ENCODE measurements around the gene EID1.
A peak's percentile ranks its signal among the peaks of the same experiment; 100 is the strongest.

The EID1 gene

DNA sequence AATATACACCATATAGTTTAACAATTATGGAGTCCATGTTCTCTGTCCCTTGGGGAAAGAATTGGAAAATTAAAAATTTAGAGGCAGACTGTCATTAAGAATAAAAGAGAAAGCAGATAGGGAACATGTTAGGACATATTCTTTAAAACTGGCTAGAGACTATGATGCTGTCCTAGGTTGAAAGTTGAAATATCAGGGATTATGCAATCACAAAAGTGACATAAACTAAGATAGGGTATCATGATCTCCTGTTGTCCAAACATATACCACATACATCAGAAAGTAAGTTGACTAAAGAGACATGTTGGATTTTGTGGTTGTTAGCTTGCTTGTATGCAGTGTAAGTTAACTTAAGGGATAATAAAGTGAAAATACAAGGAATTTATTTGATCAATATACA is 9.9 kb upstream of the EID1 start:
- no peak overlapping the region for H3K27ac ChIP-seq (ENCODE audit: extremely low read depth, low read depth, low read length)
- ChIA-PET POLR2A (no interaction called here), CTCF (interaction anchor here (0.7 to 2.1 kb wide), 4 partner anchors 98 to 554 kb away, joined by 3 to 7 read pairs (median 3); no protein-coding TSS in a partner anchor)
- no peak overlapping the region for H3K4me3 ChIP-seq (ENCODE audit: low read depth, low read length)
- peaks cover 11% of the 10 kb centered on the region; the same call in 1 of the 2 replicates for H3K4me1 ChIP-seq (ENCODE audit: control insufficient read depth, insufficient read depth, low read length)
- H3K9me3 ChIP-seq (ENCODE audit: control insufficient read depth, insufficient read depth, low read depth, low read length), result no peaks in the 10 kb centered on the region
- TF ChIP-seq GLI2 (tag by site-specific recombination; IDR thresholded peaks at IDR 0.05; ENCODE audit: borderline replicate concordance, low read depth) (no peak), ZNF610 (tag by site-specific recombination; IDR thresholded peaks at IDR 0.05; ENCODE audit: borderline replicate concordance) (no peak), SALL2 (tag by site-specific recombination; IDR thresholded peaks at IDR 0.05; ENCODE audit: borderline replicate concordance) (no peak), SETDB1 (IDR thresholded peaks at IDR 0.05; ENCODE audit: insufficient read length, low read length) (no peak), ZBTB1 (tag by site-specific recombination; IDR thresholded peaks at IDR 0.05) (no peak), ZFP69B (tag by site-specific recombination; IDR thresholded peaks at IDR 0.05) (no peak), KLF7 (tag by site-specific recombination; IDR thresholded peaks at IDR 0.05; ENCODE audit: borderline replicate concordance) (no peak), EGR2 (tag by site-specific recombination; IDR thresholded peaks at IDR 0.05; ENCODE audit: low read depth) (no peak), TRIM28 (IDR thresholded peaks at IDR 0.05; ENCODE audit: borderline replicate concordance, low read length) (no peak), KLF1 (tag by site-specific recombination; IDR thresholded peaks at IDR 0.05) (no peak), ZNF404 (tag by site-specific recombination; IDR thresholded peaks at IDR 0.05) (no peak)
- TF ChIP-seq, protein P1, sequence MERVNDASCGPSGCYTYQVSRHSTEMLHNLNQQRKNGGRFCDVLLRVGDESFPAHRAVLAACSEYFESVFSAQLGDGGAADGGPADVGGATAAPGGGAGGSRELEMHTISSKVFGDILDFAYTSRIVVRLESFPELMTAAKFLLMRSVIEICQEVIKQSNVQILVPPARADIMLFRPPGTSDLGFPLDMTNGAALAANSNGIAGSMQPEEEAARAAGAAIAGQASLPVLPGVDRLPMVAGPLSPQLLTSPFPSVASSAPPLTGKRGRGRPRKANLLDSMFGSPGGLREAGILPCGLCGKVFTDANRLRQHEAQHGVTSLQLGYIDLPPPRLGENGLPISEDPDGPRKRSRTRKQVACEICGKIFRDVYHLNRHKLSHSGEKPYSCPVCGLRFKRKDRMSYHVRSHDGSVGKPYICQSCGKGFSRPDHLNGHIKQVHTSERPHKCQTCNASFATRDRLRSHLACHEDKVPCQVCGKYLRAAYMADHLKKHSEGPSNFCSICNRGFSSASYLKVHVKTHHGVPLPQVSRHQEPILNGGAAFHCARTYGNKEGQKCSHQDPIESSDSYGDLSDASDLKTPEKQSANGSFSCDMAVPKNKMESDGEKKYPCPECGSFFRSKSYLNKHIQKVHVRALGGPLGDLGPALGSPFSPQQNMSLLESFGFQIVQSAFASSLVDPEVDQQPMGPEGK (tag by site-specific recombination; IDR thresholded peaks at IDR 0.05), result no peak
- TF ChIP-seq, protein P2, sequence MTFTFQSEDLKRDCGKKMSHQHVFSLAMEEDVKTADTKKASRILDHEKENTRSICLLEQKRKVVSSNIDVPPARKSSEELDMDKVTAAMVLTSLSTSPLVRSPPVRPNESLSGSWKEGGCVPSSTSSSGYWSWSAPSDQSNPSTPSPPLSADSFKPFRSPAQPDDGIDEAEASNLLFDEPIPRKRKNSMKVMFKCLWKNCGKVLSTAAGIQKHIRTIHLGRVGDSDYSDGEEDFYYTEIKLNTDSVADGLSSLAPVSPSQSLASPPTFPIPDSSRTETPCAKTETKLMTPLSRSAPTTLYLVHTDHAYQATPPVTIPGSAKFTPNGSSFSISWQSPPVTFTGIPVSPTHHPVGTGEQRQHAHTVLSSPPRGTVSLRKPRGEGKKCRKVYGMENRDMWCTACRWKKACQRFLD (tag by site-specific recombination; IDR thresholded peaks at IDR 0.05), result no peak
- TF ChIP-seq, protein P3, sequence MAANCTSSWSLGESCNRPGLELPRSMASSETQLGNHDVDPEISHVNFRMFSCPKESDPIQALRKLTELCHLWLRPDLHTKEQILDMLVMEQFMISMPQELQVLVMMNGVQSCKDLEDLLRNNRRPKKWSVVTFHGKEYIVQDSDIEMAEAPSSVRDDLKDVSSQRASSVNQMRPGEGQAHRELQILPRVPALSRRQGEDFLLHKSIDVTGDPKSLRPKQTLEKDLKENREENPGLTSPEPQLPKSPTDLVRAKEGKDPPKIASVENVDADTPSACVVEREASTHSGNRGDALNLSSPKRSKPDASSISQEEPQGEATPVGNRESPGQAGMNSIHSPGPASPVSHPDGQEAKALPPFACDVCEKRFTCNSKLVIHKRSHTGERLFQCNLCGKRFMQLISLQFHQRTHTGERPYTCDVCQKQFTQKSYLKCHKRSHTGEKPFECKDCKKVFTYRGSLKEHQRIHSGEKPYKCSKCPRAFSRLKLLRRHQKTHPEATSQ (tag by site-specific recombination; IDR thresholded peaks at IDR 0.05), result no peak
- TF ChIP-seq, protein P4, sequence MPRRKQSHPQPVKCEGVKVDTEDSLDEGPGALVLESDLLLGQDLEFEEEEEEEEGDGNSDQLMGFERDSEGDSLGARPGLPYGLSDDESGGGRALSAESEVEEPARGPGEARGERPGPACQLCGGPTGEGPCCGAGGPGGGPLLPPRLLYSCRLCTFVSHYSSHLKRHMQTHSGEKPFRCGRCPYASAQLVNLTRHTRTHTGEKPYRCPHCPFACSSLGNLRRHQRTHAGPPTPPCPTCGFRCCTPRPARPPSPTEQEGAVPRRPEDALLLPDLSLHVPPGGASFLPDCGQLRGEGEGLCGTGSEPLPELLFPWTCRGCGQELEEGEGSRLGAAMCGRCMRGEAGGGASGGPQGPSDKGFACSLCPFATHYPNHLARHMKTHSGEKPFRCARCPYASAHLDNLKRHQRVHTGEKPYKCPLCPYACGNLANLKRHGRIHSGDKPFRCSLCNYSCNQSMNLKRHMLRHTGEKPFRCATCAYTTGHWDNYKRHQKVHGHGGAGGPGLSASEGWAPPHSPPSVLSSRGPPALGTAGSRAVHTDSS (tag by site-specific recombination; IDR thresholded peaks at IDR 0.05), result no peak
- no peaks in the 10 kb centered on the region for H3K36me3 ChIP-seq (ENCODE audit: control insufficient read depth in 2 of 2, insufficient read depth in 1 of 2, low read length in 2 of 2)

DNA sequence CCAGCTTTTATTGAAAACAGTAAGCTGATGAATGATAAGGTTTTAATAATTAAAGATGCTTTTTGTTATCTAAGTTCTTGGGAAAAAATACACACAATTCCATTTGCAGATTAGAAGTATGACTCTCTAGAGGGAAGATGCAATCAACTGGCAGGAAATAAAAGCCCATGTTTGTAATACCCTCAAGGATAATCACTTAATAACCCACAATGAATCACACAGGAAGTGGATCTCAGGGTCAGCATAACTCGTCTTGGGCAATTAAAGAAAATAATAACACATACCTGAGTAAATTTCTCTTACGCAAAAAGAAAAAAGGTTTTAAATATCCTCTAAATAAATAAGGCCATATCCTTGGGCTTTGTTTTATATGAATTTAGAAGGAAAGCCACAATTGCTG is 9.4 kb upstream of the EID1 start:
- Histone ChIP-seq H3K4me1 (ENCODE audit: control insufficient read depth, insufficient read depth, low read length) (peaks cover 11% of the 10 kb centered on the region; the same call in 1 of the 2 replicates), H3K4me3 (ENCODE audit: low read depth, low read length) (no peak overlapping the region), H3K9me3 (ENCODE audit: control insufficient read depth, insufficient read depth, low read depth, low read length) (no peaks in the 10 kb centered on the region), H3K36me3 (ENCODE audit: control insufficient read depth in 2 of 2, insufficient read depth in 1 of 2, low read length in 2 of 2) (no peaks in the 10 kb centered on the region), H3K27ac (ENCODE audit: extremely low read depth, low read depth, low read length) (no peak overlapping the region)
- POLR2A ChIA-PET, result no interaction called here
- CTCF ChIA-PET, result interaction anchor here (0.7 to 2.1 kb wide), 4 partner anchors 99 to 554 kb away, joined by 3 to 7 read pairs (median 3); no protein-coding TSS in a partner anchor
- TF ChIP-seq KLF7 (tag by site-specific recombination; IDR thresholded peaks at IDR 0.05; ENCODE audit: borderline replicate concordance) (no peak), SP7 (tag by site-specific recombination; IDR thresholded peaks at IDR 0.05) (0 out of 2 replicates have a peak, but pooled peaks have one; percentile 25), ZNF629 (tag by site-specific recombination; IDR thresholded peaks at IDR 0.05) (no peak), GLIS1 (tag by site-specific recombination; IDR thresholded peaks at IDR 0.05) (no peak)
- TF ChIP-seq, protein P5, sequence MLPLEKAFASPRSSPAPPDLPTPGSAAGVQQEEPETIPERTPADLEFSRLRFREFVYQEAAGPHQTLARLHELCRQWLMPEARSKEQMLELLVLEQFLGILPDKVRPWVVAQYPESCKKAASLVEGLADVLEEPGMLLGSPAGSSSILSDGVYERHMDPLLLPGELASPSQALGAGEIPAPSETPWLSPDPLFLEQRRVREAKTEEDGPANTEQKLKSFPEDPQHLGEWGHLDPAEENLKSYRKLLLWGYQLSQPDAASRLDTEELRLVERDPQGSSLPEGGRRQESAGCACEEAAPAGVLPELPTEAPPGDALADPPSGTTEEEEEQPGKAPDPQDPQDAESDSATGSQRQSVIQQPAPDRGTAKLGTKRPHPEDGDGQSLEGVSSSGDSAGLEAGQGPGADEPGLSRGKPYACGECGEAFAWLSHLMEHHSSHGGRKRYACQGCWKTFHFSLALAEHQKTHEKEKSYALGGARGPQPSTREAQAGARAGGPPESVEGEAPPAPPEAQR (tag by site-specific recombination; IDR thresholded peaks at IDR 0.05), result no peak
- TF ChIP-seq, protein P6, sequence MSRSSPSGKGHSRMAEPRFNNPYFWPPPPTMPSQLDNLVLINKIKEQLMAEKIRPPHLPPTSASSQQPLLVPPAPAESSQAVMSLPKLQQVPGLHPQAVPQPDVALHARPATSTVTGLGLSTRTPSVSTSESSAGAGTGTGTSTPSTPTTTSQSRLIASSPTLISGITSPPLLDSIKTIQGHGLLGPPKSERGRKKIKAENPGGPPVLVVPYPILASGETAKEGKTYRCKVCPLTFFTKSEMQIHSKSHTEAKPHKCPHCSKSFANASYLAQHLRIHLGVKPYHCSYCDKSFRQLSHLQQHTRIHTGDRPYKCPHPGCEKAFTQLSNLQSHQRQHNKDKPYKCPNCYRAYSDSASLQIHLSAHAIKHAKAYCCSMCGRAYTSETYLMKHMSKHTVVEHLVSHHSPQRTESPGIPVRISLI (tag by site-specific recombination; IDR thresholded peaks at IDR 0.05), result no peak
- TF ChIP-seq, protein P7, sequence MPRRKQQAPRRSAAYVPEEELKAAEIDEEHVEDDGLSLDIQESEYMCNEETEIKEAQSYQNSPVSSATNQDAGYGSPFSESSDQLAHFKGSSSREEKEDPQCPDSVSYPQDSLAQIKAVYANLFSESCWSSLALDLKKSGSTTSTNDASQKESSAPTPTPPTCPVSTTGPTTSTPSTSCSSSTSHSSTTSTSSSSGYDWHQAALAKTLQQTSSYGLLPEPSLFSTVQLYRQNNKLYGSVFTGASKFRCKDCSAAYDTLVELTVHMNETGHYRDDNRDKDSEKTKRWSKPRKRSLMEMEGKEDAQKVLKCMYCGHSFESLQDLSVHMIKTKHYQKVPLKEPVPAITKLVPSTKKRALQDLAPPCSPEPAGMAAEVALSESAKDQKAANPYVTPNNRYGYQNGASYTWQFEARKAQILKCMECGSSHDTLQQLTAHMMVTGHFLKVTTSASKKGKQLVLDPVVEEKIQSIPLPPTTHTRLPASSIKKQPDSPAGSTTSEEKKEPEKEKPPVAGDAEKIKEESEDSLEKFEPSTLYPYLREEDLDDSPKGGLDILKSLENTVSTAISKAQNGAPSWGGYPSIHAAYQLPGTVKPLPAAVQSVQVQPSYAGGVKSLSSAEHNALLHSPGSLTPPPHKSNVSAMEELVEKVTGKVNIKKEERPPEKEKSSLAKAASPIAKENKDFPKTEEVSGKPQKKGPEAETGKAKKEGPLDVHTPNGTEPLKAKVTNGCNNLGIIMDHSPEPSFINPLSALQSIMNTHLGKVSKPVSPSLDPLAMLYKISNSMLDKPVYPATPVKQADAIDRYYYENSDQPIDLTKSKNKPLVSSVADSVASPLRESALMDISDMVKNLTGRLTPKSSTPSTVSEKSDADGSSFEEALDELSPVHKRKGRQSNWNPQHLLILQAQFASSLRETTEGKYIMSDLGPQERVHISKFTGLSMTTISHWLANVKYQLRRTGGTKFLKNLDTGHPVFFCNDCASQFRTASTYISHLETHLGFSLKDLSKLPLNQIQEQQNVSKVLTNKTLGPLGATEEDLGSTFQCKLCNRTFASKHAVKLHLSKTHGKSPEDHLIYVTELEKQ (tag by site-specific recombination; IDR thresholded peaks at IDR 0.05; ENCODE audit: borderline replicate concordance), result peak; percentile 22; the same call in 1 of the 2 replicates
